ENCODE measurements around the gene FZR1. TPM values are rescaled to one million over a fixed set of nuclear protein-coding genes. Genes with fewer than 3 reads are reported as not detected.

FZR1 gene
- total RNA-seq, 1 experiment from 2014 or later = 59.1 TPM

GRCh38 chr19:3500429-3501101 lies 5.5 kb upstream of the FZR1 start, which contains the start of gene DOHH:
Gene DOHH, minus strand, starts transcription at chr19:3500674. Its CDS starts 3,860 bp downstream, at chr19:3496814.
- no TSS peak for BruUV-seq (replicated peaks)
- peaks cover 33% of the 10 kb centered on the region for H3K36me3 Mint-ChIP-seq (ENCODE audit: insufficient read depth, unreplicated experiment)
- peak within 1 kb of the TSS; percentile 71 for H3K4me3 ChIP-seq (ENCODE audit: low read depth, low read length)
- H3K27ac Mint-ChIP-seq (ENCODE audit: unreplicated experiment) = peak within 1 kb of the TSS; percentile 98
- no peaks in the 10 kb centered on the region for H3K9me3 Mint-ChIP-seq (ENCODE audit: unreplicated experiment)
- intact Hi-C loops (cut with micrococcal nuclease; ENCODE audit: unreplicated experiment) = no loop called here
- H3K4me1 Mint-ChIP-seq (ENCODE audit: low read depth, unreplicated experiment) = peaks cover 11% of the 10 kb centered on the region
- no peak for TF ChIP-seq CTCF (IDR thresholded peaks at IDR 0.05; ENCODE audit: insufficient read depth in 1 of 2, low read depth in 1 of 2, low read length in 1 of 2, severe bottlenecking in 1 of 2, unreplicated experiment in 1 of 2)
- H3K36me3 ChIP-seq (ENCODE audit: control insufficient read depth, insufficient read depth, low read length) = no peaks in the 10 kb centered on the region
- H3K27me3 ChIP-seq (replicated peaks; ENCODE audit: control insufficient read depth, insufficient read depth, low read length) = no peaks in the 10 kb centered on the region
- H3K27me3 Mint-ChIP-seq (ENCODE audit: insufficient read depth, unreplicated experiment) = no peaks in the 10 kb centered on the region
- ChIA-PET POLR2A (interaction anchor here (0.6 to 1.1 kb wide), 3 partner anchors 120 to 550 kb away, joined by 3 to 6 read pairs (median 5); no protein-coding TSS in a partner anchor), CTCF (interaction anchor here (1.2 kb wide), 2 partner anchors 15 to 71 kb away, joined by 3 to 9 read pairs; no protein-coding TSS in a partner anchor)
- H3K4me3 Mint-ChIP-seq (ENCODE audit: unreplicated experiment) = peak within 1 kb of the TSS; percentile 87
- peaks cover 4% of the 10 kb centered on the region; the same call in 1 of the 2 replicates for H3K4me1 ChIP-seq
- DNase-seq = peak; percentile 94 to 96
- no peaks in the 10 kb centered on the region for H3K9me3 ChIP-seq

GRCh38 chr19:3501780-3502179 lies 4.3 kb upstream of the FZR1 start:
- ChIA-PET POLR2A (interaction anchor here (0.7 kb wide), 1 partner anchor 17 kb away, joined by 4 read pairs; no protein-coding TSS in a partner anchor), CTCF (interaction anchor here (0.6 to 1.2 kb wide), 3 partner anchors 17 to 819 kb away, joined by 3 to 6 read pairs (median 3); no protein-coding TSS in a partner anchor)
- Mint-ChIP-seq H3K36me3 (ENCODE audit: insufficient read depth, unreplicated experiment) (peaks cover 29% of the 10 kb centered on the region), H3K4me3 (ENCODE audit: unreplicated experiment) (no peak overlapping the region), H3K27ac (ENCODE audit: unreplicated experiment) (no peak overlapping the region), H3K4me1 (ENCODE audit: low read depth, unreplicated experiment) (peaks cover 11% of the 10 kb centered on the region), H3K9me3 (ENCODE audit: unreplicated experiment) (no peaks in the 10 kb centered on the region), H3K27me3 (ENCODE audit: insufficient read depth, unreplicated experiment) (no peaks in the 10 kb centered on the region)
- BruUV-seq (replicated peaks) = no TSS peak
- intact Hi-C loops (cut with micrococcal nuclease; ENCODE audit: unreplicated experiment) = no loop called here
- no peak overlapping the region for H3K4me3 ChIP-seq (ENCODE audit: low read depth, low read length)
- TF ChIP-seq CTCF (IDR thresholded peaks at IDR 0.05; ENCODE audit: insufficient read depth in 1 of 2, low read depth in 1 of 2, low read length in 1 of 2, severe bottlenecking in 1 of 2, unreplicated experiment in 1 of 2) = no peak
- no peak for DNase-seq
- H3K36me3 ChIP-seq (ENCODE audit: control insufficient read depth, insufficient read depth, low read length) = no peaks in the 10 kb centered on the region
- H3K4me1 ChIP-seq = peaks cover 4% of the 10 kb centered on the region; the same call in 1 of the 2 replicates
- no peaks in the 10 kb centered on the region for H3K9me3 ChIP-seq
- no peaks in the 10 kb centered on the region for H3K27me3 ChIP-seq (replicated peaks; ENCODE audit: control insufficient read depth, insufficient read depth, low read length)

GRCh38 chr19:3503036-3503572 lies 3.0 kb upstream of the FZR1 start:
- Mint-ChIP-seq H3K9me3 (ENCODE audit: unreplicated experiment) (no peaks in the 10 kb centered on the region), H3K4me3 (ENCODE audit: unreplicated experiment) (no peak overlapping the region), H3K27me3 (ENCODE audit: insufficient read depth, unreplicated experiment) (no peaks in the 10 kb centered on the region), H3K27ac (ENCODE audit: unreplicated experiment) (no peak overlapping the region), H3K4me1 (ENCODE audit: low read depth, unreplicated experiment) (peaks cover 7% of the 10 kb centered on the region), H3K36me3 (ENCODE audit: insufficient read depth, unreplicated experiment) (peaks cover 29% of the 10 kb centered on the region)
- POLR2A ChIA-PET = no interaction called here
- Histone ChIP-seq H3K4me1 (peaks cover 4% of the 10 kb centered on the region; the same call in 1 of the 2 replicates), H3K4me3 (ENCODE audit: low read depth, low read length) (no peak overlapping the region), H3K36me3 (ENCODE audit: control insufficient read depth, insufficient read depth, low read length) (no peaks in the 10 kb centered on the region), H3K9me3 (no peaks in the 10 kb centered on the region), H3K27me3 (replicated peaks; ENCODE audit: control insufficient read depth, insufficient read depth, low read length) (no peaks in the 10 kb centered on the region)
- CTCF ChIA-PET = no interaction called here
- intact Hi-C loops (cut with micrococcal nuclease; ENCODE audit: unreplicated experiment) = no loop called here
- BruUV-seq (replicated peaks) = no TSS peak
- DNase-seq = no peak
- no peak for TF ChIP-seq CTCF (IDR thresholded peaks at IDR 0.05; ENCODE audit: insufficient read depth in 1 of 2, low read depth in 1 of 2, low read length in 1 of 2, severe bottlenecking in 1 of 2, unreplicated experiment in 1 of 2)

All from Caco-2 (cell line).